ENCODE results near the gene NDUFAF2.
A peak's percentile ranks its signal among the peaks of the same experiment; 100 is the strongest.

NDUFAF2 gene

GRCh38 chr5:61162010-61162831, 217.2 kb downstream of the NDUFAF2 start, which contains the start of gene SMIM15 (continued):
- no peak for TF ChIP-seq ZNF426 (tag by site-specific recombination; IDR thresholded peaks at IDR 0.05)
- TF ChIP-seq ZNF16 (tag by site-specific recombination; IDR thresholded peaks at IDR 0.05; ENCODE audit: low read depth): no peak
- TF ChIP-seq, protein P1, sequence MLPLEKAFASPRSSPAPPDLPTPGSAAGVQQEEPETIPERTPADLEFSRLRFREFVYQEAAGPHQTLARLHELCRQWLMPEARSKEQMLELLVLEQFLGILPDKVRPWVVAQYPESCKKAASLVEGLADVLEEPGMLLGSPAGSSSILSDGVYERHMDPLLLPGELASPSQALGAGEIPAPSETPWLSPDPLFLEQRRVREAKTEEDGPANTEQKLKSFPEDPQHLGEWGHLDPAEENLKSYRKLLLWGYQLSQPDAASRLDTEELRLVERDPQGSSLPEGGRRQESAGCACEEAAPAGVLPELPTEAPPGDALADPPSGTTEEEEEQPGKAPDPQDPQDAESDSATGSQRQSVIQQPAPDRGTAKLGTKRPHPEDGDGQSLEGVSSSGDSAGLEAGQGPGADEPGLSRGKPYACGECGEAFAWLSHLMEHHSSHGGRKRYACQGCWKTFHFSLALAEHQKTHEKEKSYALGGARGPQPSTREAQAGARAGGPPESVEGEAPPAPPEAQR (tag by site-specific recombination; IDR thresholded peaks at IDR 0.05): no peak
- no peak for TF ChIP-seq ZNF174 (tag by site-specific recombination; IDR thresholded peaks at IDR 0.05)
- TF ChIP-seq ZNF558 (tag by site-specific recombination; IDR thresholded peaks at IDR 0.05): no peak
- TF ChIP-seq YY1 (tag by site-specific recombination; IDR thresholded peaks at IDR 0.05): 0 out of 2 replicates have a peak, but pooled peaks have one; percentile 46
- peak; percentile 28; the same call in 1 of the 2 replicates for TF ChIP-seq KLF17 (tag by site-specific recombination; IDR thresholded peaks at IDR 0.05)
- no peak for TF ChIP-seq ZFP37 (tag by site-specific recombination; IDR thresholded peaks at IDR 0.05)
- no peak for TF ChIP-seq ZNF394 (tag by site-specific recombination; IDR thresholded peaks at IDR 0.05; ENCODE audit: borderline replicate concordance)
- no peak for TF ChIP-seq GLIS1 (tag by site-specific recombination; IDR thresholded peaks at IDR 0.05)
- peak; percentile 82 for TF ChIP-seq GFI1B (tag by site-specific recombination; IDR thresholded peaks at IDR 0.05)
- TF ChIP-seq ZNF19 (tag by site-specific recombination; IDR thresholded peaks at IDR 0.05; ENCODE audit: low read depth): no peak
- TF ChIP-seq, protein P2, sequence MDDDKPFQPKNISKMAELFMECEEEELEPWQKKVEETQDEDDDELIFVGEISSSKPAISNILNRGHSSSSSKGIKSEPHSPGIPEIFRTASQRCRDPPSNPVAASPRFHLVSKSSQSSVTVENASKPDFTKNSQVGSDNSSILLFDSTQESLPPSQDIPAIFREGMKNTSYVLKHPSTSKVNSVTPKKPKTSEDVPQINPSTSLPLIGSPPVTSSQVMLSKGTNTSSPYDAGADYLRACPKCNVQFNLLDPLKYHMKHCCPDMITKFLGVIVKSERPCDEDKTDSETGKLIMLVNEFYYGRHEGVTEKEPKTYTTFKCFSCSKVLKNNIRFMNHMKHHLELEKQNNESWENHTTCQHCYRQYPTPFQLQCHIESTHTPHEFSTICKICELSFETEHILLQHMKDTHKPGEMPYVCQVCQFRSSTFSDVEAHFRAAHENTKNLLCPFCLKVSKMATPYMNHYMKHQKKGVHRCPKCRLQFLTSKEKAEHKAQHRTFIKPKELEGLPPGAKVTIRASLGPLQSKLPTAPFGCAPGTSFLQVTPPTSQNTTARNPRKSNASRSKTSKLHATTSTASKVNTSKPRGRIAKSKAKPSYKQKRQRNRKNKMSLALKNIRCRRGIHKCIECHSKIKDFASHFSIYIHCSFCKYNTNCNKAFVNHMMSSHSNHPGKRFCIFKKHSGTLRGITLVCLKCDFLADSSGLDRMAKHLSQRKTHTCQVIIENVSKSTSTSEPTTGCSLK (tag by site-specific recombination; IDR thresholded peaks at IDR 0.05): no peak
- 0 out of 2 replicates have a peak, but pooled peaks have one; percentile 29 for TF ChIP-seq WT1 (tag by site-specific recombination; IDR thresholded peaks at IDR 0.05)
- TF ChIP-seq, protein P3, sequence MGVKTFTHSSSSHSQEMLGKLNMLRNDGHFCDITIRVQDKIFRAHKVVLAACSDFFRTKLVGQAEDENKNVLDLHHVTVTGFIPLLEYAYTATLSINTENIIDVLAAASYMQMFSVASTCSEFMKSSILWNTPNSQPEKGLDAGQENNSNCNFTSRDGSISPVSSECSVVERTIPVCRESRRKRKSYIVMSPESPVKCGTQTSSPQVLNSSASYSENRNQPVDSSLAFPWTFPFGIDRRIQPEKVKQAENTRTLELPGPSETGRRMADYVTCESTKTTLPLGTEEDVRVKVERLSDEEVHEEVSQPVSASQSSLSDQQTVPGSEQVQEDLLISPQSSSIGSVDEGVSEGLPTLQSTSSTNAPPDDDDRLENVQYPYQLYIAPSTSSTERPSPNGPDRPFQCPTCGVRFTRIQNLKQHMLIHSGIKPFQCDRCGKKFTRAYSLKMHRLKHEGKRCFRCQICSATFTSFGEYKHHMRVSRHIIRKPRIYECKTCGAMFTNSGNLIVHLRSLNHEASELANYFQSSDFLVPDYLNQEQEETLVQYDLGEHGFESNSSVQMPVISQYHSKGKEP (tag by site-specific recombination; IDR thresholded peaks at IDR 0.05): no peak
- no peak for TF ChIP-seq ZNF776 (tag by site-specific recombination; IDR thresholded peaks at IDR 0.05; ENCODE audit: borderline replicate concordance)
- no peak for TF ChIP-seq ZNF488 (tag by site-specific recombination; IDR thresholded peaks at IDR 0.05)
- no peak for TF ChIP-seq SCRT1 (tag by site-specific recombination; IDR thresholded peaks at IDR 0.05; ENCODE audit: borderline replicate concordance)
- TF ChIP-seq ZNF132 (tag by site-specific recombination; IDR thresholded peaks at IDR 0.05; ENCODE audit: borderline replicate concordance): no peak
- TF ChIP-seq, protein P4, sequence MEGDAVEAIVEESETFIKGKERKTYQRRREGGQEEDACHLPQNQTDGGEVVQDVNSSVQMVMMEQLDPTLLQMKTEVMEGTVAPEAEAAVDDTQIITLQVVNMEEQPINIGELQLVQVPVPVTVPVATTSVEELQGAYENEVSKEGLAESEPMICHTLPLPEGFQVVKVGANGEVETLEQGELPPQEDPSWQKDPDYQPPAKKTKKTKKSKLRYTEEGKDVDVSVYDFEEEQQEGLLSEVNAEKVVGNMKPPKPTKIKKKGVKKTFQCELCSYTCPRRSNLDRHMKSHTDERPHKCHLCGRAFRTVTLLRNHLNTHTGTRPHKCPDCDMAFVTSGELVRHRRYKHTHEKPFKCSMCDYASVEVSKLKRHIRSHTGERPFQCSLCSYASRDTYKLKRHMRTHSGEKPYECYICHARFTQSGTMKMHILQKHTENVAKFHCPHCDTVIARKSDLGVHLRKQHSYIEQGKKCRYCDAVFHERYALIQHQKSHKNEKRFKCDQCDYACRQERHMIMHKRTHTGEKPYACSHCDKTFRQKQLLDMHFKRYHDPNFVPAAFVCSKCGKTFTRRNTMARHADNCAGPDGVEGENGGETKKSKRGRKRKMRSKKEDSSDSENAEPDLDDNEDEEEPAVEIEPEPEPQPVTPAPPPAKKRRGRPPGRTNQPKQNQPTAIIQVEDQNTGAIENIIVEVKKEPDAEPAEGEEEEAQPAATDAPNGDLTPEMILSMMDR (tag by site-specific recombination; IDR thresholded peaks at IDR 0.05): peak; percentile 63
- TF ChIP-seq ZNF155 (tag by site-specific recombination; IDR thresholded peaks at IDR 0.05): no peak
- TF ChIP-seq, protein P5, sequence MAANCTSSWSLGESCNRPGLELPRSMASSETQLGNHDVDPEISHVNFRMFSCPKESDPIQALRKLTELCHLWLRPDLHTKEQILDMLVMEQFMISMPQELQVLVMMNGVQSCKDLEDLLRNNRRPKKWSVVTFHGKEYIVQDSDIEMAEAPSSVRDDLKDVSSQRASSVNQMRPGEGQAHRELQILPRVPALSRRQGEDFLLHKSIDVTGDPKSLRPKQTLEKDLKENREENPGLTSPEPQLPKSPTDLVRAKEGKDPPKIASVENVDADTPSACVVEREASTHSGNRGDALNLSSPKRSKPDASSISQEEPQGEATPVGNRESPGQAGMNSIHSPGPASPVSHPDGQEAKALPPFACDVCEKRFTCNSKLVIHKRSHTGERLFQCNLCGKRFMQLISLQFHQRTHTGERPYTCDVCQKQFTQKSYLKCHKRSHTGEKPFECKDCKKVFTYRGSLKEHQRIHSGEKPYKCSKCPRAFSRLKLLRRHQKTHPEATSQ (tag by site-specific recombination; IDR thresholded peaks at IDR 0.05): 0 out of 2 replicates have a peak, but pooled peaks have one; percentile 74
- no peak for TF ChIP-seq ZNF792 (tag by site-specific recombination; IDR thresholded peaks at IDR 0.05)
- peak; percentile 84 for TF ChIP-seq ZFHX2 (tag by site-specific recombination; conservative IDR thresholded peaks at IDR 0.05)
- no peak for TF ChIP-seq ZNF514 (tag by site-specific recombination; IDR thresholded peaks at IDR 0.05)
- no peak for TF ChIP-seq FEZF1 (tag by site-specific recombination; IDR thresholded peaks at IDR 0.05)

Data from HEK293 (cell line).